Calu3 (cell line): ENCODE data around the gene RAB3C. TPM values are rescaled to one million over a fixed set of nuclear protein-coding genes. Genes with fewer than 3 reads are reported as not detected.

Experiments used
- BruUV-seq: library from RNA; stranded (reverse); fragments of 400-500 nt; replicated peaks from 2 replicates; lab custom pipeline; 2021; lab: Mats Ljungman, UMichigan
- CTCF ChIA-PET: fragments of 300-600 bp; sonication (Branson Sonifier 250); formaldehyde crosslinking; loops from one replicate; lab custom pipeline; 2022; ENCODE audit warnings: antibody characterized with exemption; lab: Charles Lee
- DNase-seq: peaks from one replicate; pipeline ENCODE4 v3.0.0; 2022
- H3K27ac Mint-ChIP-seq: one replicate; pipeline ENCODE4 v1.8.0; 2022; ENCODE audit warnings: mixed read lengths; ENCODE audit not compliant: unreplicated experiment
- H3K27me3 Mint-ChIP-seq: one replicate; pipeline ENCODE4 v1.8.0; 2022; ENCODE audit warnings: mixed read lengths; ENCODE audit not compliant: unreplicated experiment
- H3K36me3 Mint-ChIP-seq: one replicate; pipeline ENCODE4 v1.8.0; 2022; ENCODE audit warnings: mild to moderate bottlenecking, moderate library complexity, mixed read lengths; ENCODE audit not compliant: insufficient read depth, unreplicated experiment
- H3K4me1 Mint-ChIP-seq: one replicate; pipeline ENCODE4 v1.8.0; 2022; ENCODE audit warnings: mild to moderate bottlenecking, low read depth, mixed read lengths; ENCODE audit not compliant: unreplicated experiment
- H3K4me3 Mint-ChIP-seq: one replicate; pipeline ENCODE4 v1.8.0; 2022; ENCODE audit warnings: mild to moderate bottlenecking, low read depth, moderate library complexity, mixed read lengths; ENCODE audit not compliant: unreplicated experiment
- H3K9me3 Mint-ChIP-seq: one replicate; pipeline ENCODE4 v1.8.0; 2022; ENCODE audit warnings: low read depth, mixed read lengths; ENCODE audit not compliant: unreplicated experiment
- CTCF ChIP-seq: fragments of 200-600 bp; IDR thresholded peaks from one replicate; pipeline ENCODE4 v1.8.0; 2022; ENCODE audit warnings: antibody characterized with exemption; ENCODE audit not compliant: unreplicated experiment
- intact Hi-C: fragments of 100-400 bp; cut with micrococcal nuclease; formaldehyde crosslinking; loops from one replicate; pipeline ENCODE4 v1.10.0; 2022; ENCODE audit not compliant: unreplicated experiment
- total RNA-seq: library from RNA; stranded (reverse); gene quantifications from 2 replicates; pipeline ENCODE4 v1.2.3, GENCODE V29; 2022

Gene RAB3C
- total RNA-seq, 1 experiment from 2014 or later: not detected

GRCh38 chr5:58544195-58544594 is 38.7 kb upstream of the RAB3C start:
- Mint-ChIP-seq H3K4me3 (no peak overlapping the region), H3K4me1 (no peaks in the 10 kb centered on the region), H3K27me3 (peaks cover 23% of the 10 kb centered on the region), H3K27ac (no peak overlapping the region), H3K9me3 (peaks cover 4% of the 10 kb centered on the region), H3K36me3 (no peaks in the 10 kb centered on the region)
- CTCF ChIA-PET: no interaction called here
- TF ChIP-seq CTCF: no peak
- no peak for DNase-seq
- no TSS peak for BruUV-seq
- intact Hi-C loops: no loop called here

GRCh38 chr5:58544926-58545325 is 37.9 kb upstream of the RAB3C start:
- CTCF ChIA-PET: no interaction called here
- Mint-ChIP-seq H3K27me3 (peaks cover 16% of the 10 kb centered on the region), H3K4me3 (no peak overlapping the region), H3K27ac (no peak overlapping the region), H3K9me3 (peaks cover 4% of the 10 kb centered on the region), H3K36me3 (no peaks in the 10 kb centered on the region), H3K4me1 (no peaks in the 10 kb centered on the region)
- BruUV-seq: no TSS peak
- DNase-seq: no peak
- no peak for TF ChIP-seq CTCF
- intact Hi-C loops: no loop called here

GRCh38 chr5:58545912-58546311 is 37.0 kb upstream of the RAB3C start:
- intact Hi-C loops: no loop called here

GRCh38 chr5:58548068-58548467 is 34.8 kb upstream of the RAB3C start:
- peaks cover 14% of the 10 kb centered on the region for H3K27me3 Mint-ChIP-seq
- no peak overlapping the region for H3K4me3 Mint-ChIP-seq
- no peaks in the 10 kb centered on the region for H3K36me3 Mint-ChIP-seq
- no peaks in the 10 kb centered on the region for H3K9me3 Mint-ChIP-seq
- intact Hi-C loops: no loop called here
- CTCF ChIA-PET: no interaction called here
- TF ChIP-seq CTCF: no peak
- BruUV-seq: no TSS peak
- no peak overlapping the region for H3K27ac Mint-ChIP-seq
- H3K4me1 Mint-ChIP-seq: no peaks in the 10 kb centered on the region
- no peak for DNase-seq

More at GRCh38 chr5:58545912-58546311, 37.0 kb upstream of the RAB3C start:
- no peak overlapping the region for H3K27ac Mint-ChIP-seq
- H3K4me3 Mint-ChIP-seq: no peak overlapping the region
- H3K9me3 Mint-ChIP-seq: peaks cover 2% of the 10 kb centered on the region
- TF ChIP-seq CTCF: no peak
- no peaks in the 10 kb centered on the region for H3K36me3 Mint-ChIP-seq
- DNase-seq: no peak
- BruUV-seq: no TSS peak
- CTCF ChIA-PET: no interaction called here
- peaks cover 14% of the 10 kb centered on the region for H3K27me3 Mint-ChIP-seq
- H3K4me1 Mint-ChIP-seq: no peaks in the 10 kb centered on the region
